ENCODE results near the gene MTURN.

GRCh38 chr7:30134611-30135300 lies at the start of gene MTURN:
- TF ChIP-seq CTCF (optimal IDR thresholded peaks at IDR 0.05 in 1 of 3, IDR thresholded peaks at IDR 0.05 in 1 of 3, conservative IDR thresholded peaks at IDR 0.05 in 1 of 3; ENCODE audit: extremely low read depth in 1 of 3, insufficient read depth in 2 of 3, low read length in 3 of 3), result no peak
- TF ChIP-seq EZH2 (IDR thresholded peaks at IDR 0.05; ENCODE audit: low read length), result no peak
